HS-27A (cell line): ENCODE measurements around the gene OR6N1.

Experiments used
- DNase-seq: peaks from one replicate; pipeline ENCODE4 v3.0.0-alpha.2; 2012; ENCODE audit warnings: low read depth, missing footprints

OR6N1 gene

GRCh38 chr1:158771950-158772866 lies at the start of gene OR6N1:
TSS of gene OR6N1 (minus strand) at chr1:158772195. CDS start at chr1:158766682, 5,513 bp downstream.
- no peak for DNase-seq

- DNase-seq: no peak
Observed at GRCh38 chr1:158821723-158822122, 49.7 kb upstream of the OR6N1 start.

- no peak for DNase-seq
Observed at GRCh38 chr1:158819461-158820443, 47.8 kb upstream of the OR6N1 start.

GRCh38 chr1:158818975-158819431 lies 47.0 kb upstream of the OR6N1 start:
- DNase-seq: no peak

GRCh38 chr1:158818560-158818959 lies 46.6 kb upstream of the OR6N1 start:
- no peak for DNase-seq

- DNase-seq: no peak
Observed at GRCh38 chr1:158814970-158815369, 43.0 kb upstream of the OR6N1 start.

- DNase-seq: no peak
Observed at GRCh38 chr1:158813164-158813563, 41.2 kb upstream of the OR6N1 start.

- DNase-seq: no peak
Observed at GRCh38 chr1:158812336-158812735, 40.3 kb upstream of the OR6N1 start.

GRCh38 chr1:158810311-158810710 lies 38.3 kb upstream of the OR6N1 start:
- DNase-seq: no peak

GRCh38 chr1:158809862-158810261 lies 37.9 kb upstream of the OR6N1 start:
- no peak for DNase-seq

GRCh38 chr1:158809256-158809655 lies 37.3 kb upstream of the OR6N1 start:
- no peak for DNase-seq

GRCh38 chr1:158806916-158807536 lies 35.0 kb upstream of the OR6N1 start:
- DNase-seq: no peak

GRCh38 chr1:158803678-158804077 lies 31.7 kb upstream of the OR6N1 start:
- no peak for DNase-seq

GRCh38 chr1:158801396-158801795 lies 29.4 kb upstream of the OR6N1 start:
- no peak for DNase-seq

- no peak for DNase-seq
Observed at GRCh38 chr1:158800526-158800925, 28.5 kb upstream of the OR6N1 start.

GRCh38 chr1:158799689-158800088 lies 27.7 kb upstream of the OR6N1 start:
- DNase-seq: no peak

- DNase-seq: no peak
Observed at GRCh38 chr1:158798531-158798930, 26.5 kb upstream of the OR6N1 start.

GRCh38 chr1:158794247-158794646 lies 22.3 kb upstream of the OR6N1 start:
- DNase-seq: no peak

GRCh38 chr1:158793604-158794003 lies 21.6 kb upstream of the OR6N1 start:
- DNase-seq: no peak

- no peak for DNase-seq
Observed at GRCh38 chr1:158781104-158781503, 9.1 kb upstream of the OR6N1 start, which contains the start of gene OR6N2. TSS of gene OR6N2 (minus strand) at chr1:158781204. CDS start at chr1:158777635, 3,569 bp downstream.

- DNase-seq: no peak
Observed at GRCh38 chr1:158754420-158754819, 17.6 kb downstream of the OR6N1 start, which contains the start of gene OR6K6. TSS of gene OR6K6 (plus strand) at chr1:158754720. CDS start at chr1:158754888, 168 bp downstream.
